Vagina (tissue), 2 donors: ENCODE data around the gene HPX.

Experiments
- POLR2AphosphoS5 ChIP-seq, 2 donors: sonication (generic); formaldehyde crosslinking; IDR thresholded peaks; one replicate each; pipeline ENCODE4 v1.9.0; 2017; ENCODE audit warnings: antibody characterized with exemption in 2 of 2, mild to moderate bottlenecking in 2 of 2, low read depth in 1 of 2; ENCODE audit not compliant: insufficient read depth in 1 of 2
- TF ChIP-seq, protein P1 (sequence below), 3 experiments: fragments of 450-650 bp in 2 of 3; fragments of 200-600 bp in 1 of 3; sonication (generic) in 1 of 3; IDR thresholded peaks; one replicate each; pipeline ENCODE4 v1.5.1; 2017 to 2019; ENCODE audit warnings: antibody characterized with exemption in 3 of 3, mild to moderate bottlenecking in 2 of 3, moderate library complexity in 2 of 3

DNA sequence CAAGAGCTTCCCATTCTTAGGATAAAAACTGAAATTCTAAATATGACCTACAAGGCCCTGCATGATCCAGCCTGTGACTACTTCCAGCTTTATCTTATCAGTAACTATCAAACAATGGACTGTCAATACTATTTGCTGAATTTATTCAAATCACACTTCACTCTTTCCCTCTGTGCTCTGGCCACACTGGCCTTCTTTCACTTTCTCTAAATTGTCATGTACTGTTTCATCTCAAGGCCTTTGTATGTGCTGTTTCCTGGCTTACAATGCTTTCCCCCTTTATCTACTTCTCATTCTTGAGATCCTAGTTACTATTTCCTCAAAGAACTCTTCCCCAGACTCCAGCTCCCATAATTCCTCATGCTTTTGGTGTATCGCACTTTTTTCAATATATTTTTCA is 46.2 kb upstream of the HPX start:
- TF ChIP-seq, protein P1, sequence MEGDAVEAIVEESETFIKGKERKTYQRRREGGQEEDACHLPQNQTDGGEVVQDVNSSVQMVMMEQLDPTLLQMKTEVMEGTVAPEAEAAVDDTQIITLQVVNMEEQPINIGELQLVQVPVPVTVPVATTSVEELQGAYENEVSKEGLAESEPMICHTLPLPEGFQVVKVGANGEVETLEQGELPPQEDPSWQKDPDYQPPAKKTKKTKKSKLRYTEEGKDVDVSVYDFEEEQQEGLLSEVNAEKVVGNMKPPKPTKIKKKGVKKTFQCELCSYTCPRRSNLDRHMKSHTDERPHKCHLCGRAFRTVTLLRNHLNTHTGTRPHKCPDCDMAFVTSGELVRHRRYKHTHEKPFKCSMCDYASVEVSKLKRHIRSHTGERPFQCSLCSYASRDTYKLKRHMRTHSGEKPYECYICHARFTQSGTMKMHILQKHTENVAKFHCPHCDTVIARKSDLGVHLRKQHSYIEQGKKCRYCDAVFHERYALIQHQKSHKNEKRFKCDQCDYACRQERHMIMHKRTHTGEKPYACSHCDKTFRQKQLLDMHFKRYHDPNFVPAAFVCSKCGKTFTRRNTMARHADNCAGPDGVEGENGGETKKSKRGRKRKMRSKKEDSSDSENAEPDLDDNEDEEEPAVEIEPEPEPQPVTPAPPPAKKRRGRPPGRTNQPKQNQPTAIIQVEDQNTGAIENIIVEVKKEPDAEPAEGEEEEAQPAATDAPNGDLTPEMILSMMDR (IDR thresholded peaks at IDR 0.05), result no peak
- TF ChIP-seq POLR2AphosphoS5 (IDR thresholded peaks at IDR 0.05; ENCODE audit: insufficient read depth in 1 of 2, low read depth in 1 of 2), result no peak
